GM10248 (cell line): ENCODE data around the gene MORC2.

Experiments used
- CTCF ChIA-PET: fragments of 300-600 bp; sonication (Branson Sonifier 250); formaldehyde crosslinking; extraction: SDS; loops from one replicate; lab custom pipeline; 2021; ENCODE audit warnings: antibody characterized with exemption; lab: Yijun Ruan, JAX
- POLR2A ChIA-PET: fragments of 350-650 bp; sonication (Branson Sonifier 250); formaldehyde crosslinking; extraction: SDS; loops from one replicate; lab custom pipeline; 2020; ENCODE audit warnings: antibody characterized with exemption; lab: Yijun Ruan, JAX
- DNase-seq: peaks from one replicate; pipeline ENCODE4 v3.0.0; 2012; ENCODE audit errors: extremely low spot score
- CTCF ChIP-seq: IDR thresholded peaks from 2 replicates; pipeline ENCODE4 v1.5.1; 2012; ENCODE audit warnings: mild to moderate bottlenecking, low read depth; ENCODE audit errors: extremely low read depth, missing control alignments, control extremely low read depth

MORC2 gene

GRCh38 chr22:30893434-30894370 is 74.9 kb downstream of the MORC2 start:
- no peak for TF ChIP-seq CTCF
- POLR2A ChIA-PET, result no interaction called here
- CTCF ChIA-PET, result interaction anchor here (0.8 kb wide), 1 partner anchor 26 kb away, joined by 3 read pairs; no protein-coding TSS in a partner anchor
- DNase-seq, result no peak

- CTCF ChIA-PET, result interaction anchor here (1.0 kb wide), 1 partner anchor 129 kb away, joined by 3 read pairs; no protein-coding TSS in a partner anchor
- POLR2A ChIA-PET, result no interaction called here
- DNase-seq, result no peak
- no peak for TF ChIP-seq CTCF
Measured at GRCh38 chr22:30892731-30893221, 75.8 kb downstream of the MORC2 start.

GRCh38 chr22:30892286-30892685 is 76.3 kb downstream of the MORC2 start:
- POLR2A ChIA-PET, result no interaction called here

GRCh38 chr22:30891781-30892180 is 76.8 kb downstream of the MORC2 start:
- ChIA-PET CTCF (interaction anchor here (0.7 to 2.3 kb wide), 6 partner anchors 8 to 128 kb away, joined by 3 to 14 read pairs (median 7); no protein-coding TSS in a partner anchor), POLR2A (no interaction called here)
- no peak for TF ChIP-seq CTCF
- no peak for DNase-seq

More at GRCh38 chr22:30892286-30892685, 76.3 kb downstream of the MORC2 start:
- TF ChIP-seq CTCF, result no peak
- no peak for DNase-seq
- CTCF ChIA-PET, result interaction anchor here (0.7 to 1.9 kb wide), 3 partner anchors 9 to 128 kb away, joined by 3 to 9 read pairs (median 3); no protein-coding TSS in a partner anchor

GRCh38 chr22:30891443-30891755 is 77.2 kb downstream of the MORC2 start:
- ChIA-PET CTCF (interaction anchor here (0.8 to 2.3 kb wide), 9 partner anchors 10 to 256 kb away, joined by 3 to 14 read pairs (median 5); partner anchors contain the start of gene SLC35E4), POLR2A (no interaction called here)
- no peak for DNase-seq
- TF ChIP-seq CTCF, result no peak

- ChIA-PET POLR2A (no interaction called here), CTCF (interaction anchor here (0.6 to 2.3 kb wide), 15 partner anchors 9 to 256 kb away, joined by 3 to 14 read pairs (median 4); partner anchors contain the start of gene SLC35E4)
- peak; percentile 76 for DNase-seq
- peak; percentile 76 for TF ChIP-seq CTCF
Measured at GRCh38 chr22:30890686-30891442, 77.7 kb downstream of the MORC2 start.
